HepG2 (cell line): ENCODE data around the gene PRR36. TPM values are rescaled to one million over a fixed set of nuclear protein-coding genes. Genes with fewer than 3 reads are reported as not detected.

Experiments
- CBX5 ChIP-seq: sonication (generic); formaldehyde crosslinking; IDR thresholded peaks from 2 replicates; pipeline ENCODE4 v1.4.0; 2020; ENCODE audit warnings: missing genetic modification reagents, borderline replicate concordance
- NFKBIZ ChIP-seq: IDR thresholded peaks from 2 replicates; pipeline ENCODE4 v1.6.1; 2018; ENCODE audit warnings: missing genetic modification reagents, missing compliant biosample characterization
- PHF8 ChIP-seq: sonication (generic); formaldehyde crosslinking; IDR thresholded peaks from 2 replicates; pipeline ENCODE4 v1.5.0; 2020; ENCODE audit warnings: missing genetic modification reagents
- SAFB2 ChIP-seq: sonication (generic); formaldehyde crosslinking; IDR thresholded peaks from 2 replicates; pipeline ENCODE4 v1.5.1; 2020; ENCODE audit warnings: missing genetic modification reagents, low read depth, mild to moderate bottlenecking, borderline replicate concordance
- TCF12 ChIP-seq, 2 experiments: fragments of 450-650 bp in 1 of 2; sonication (generic) in 1 of 2; formaldehyde crosslinking in 1 of 2; IDR thresholded peaks; 2 replicates each; pipeline versions ENCODE4 v1.6.1 to v1.8.0; 2017 to 2022; ENCODE audit warnings: antibody characterized with exemption in 1 of 2, mild to moderate bottlenecking in 1 of 2, missing genetic modification reagents in 1 of 2, moderate library complexity in 1 of 2
- ZNF225 ChIP-seq: sonication (generic); formaldehyde crosslinking; IDR thresholded peaks from 2 replicates; pipeline ENCODE4 v1.4.0; 2020; ENCODE audit warnings: mild to moderate bottlenecking, missing genetic modification reagents
- ZNF263 ChIP-seq: sonication (generic); formaldehyde crosslinking; IDR thresholded peaks from 2 replicates; pipeline ENCODE4 v1.4.0; 2020; ENCODE audit warnings: missing genetic modification reagents
- ZNF33B ChIP-seq: sonication (generic); formaldehyde crosslinking; IDR thresholded peaks from 2 replicates; pipeline ENCODE4 v1.5.1; 2020; ENCODE audit warnings: mild to moderate bottlenecking, missing genetic modification reagents
- ZNF446 ChIP-seq: sonication (generic); formaldehyde crosslinking; IDR thresholded peaks from 2 replicates; pipeline ENCODE4 v1.5.0; 2020; ENCODE audit warnings: mild to moderate bottlenecking, missing genetic modification reagents
- ZNF776 ChIP-seq: sonication (generic); formaldehyde crosslinking; IDR thresholded peaks from 2 replicates; pipeline ENCODE4 v1.4.0; 2020; ENCODE audit warnings: mild to moderate bottlenecking, missing genetic modification reagents
- ZNF782 ChIP-seq: sonication (generic); formaldehyde crosslinking; IDR thresholded peaks from 2 replicates; pipeline ENCODE4 v1.4.0; 2020; ENCODE audit warnings: missing genetic modification reagents, mild to moderate bottlenecking, borderline replicate concordance
- ZSCAN21 ChIP-seq: sonication (generic); formaldehyde crosslinking; IDR thresholded peaks from 2 replicates; pipeline ENCODE4 v1.8.0; 2022; ENCODE audit warnings: mild to moderate bottlenecking, missing genetic modification reagents, moderate library complexity, borderline replicate concordance
- ZSCAN30 ChIP-seq: sonication (generic); formaldehyde crosslinking; IDR thresholded peaks from 2 replicates; pipeline ENCODE4 v1.5.0; 2020; ENCODE audit warnings: mild to moderate bottlenecking, missing genetic modification reagents
- polyA plus RNA-seq, 8 experiments: library from polyadenylated mRNA; depleted of rRNA in 3 of 8; stranded (reverse) in 7 of 8; unstranded in 1 of 8; fragments of >200 nt; fragmentation: Illumina TruSeq in 4 of 8; extraction: Trizol in 4 of 8; gene quantifications; 2 replicates each; pipeline versions ENCODE4 v1.2.1 to v1.2.3, GENCODE V29; 2011 to 2016; ENCODE audit warnings: low read depth in 4 of 8, missing spikeins in 1 of 8, mixed read lengths in 1 of 8; ENCODE audit not compliant: insufficient read depth in 1 of 8
- total RNA-seq, 5 experiments: library from RNA; depleted of rRNA; stranded (reverse); fragments of >200 nt; fragmentation: Illumina TruSeq; extraction: Trizol; gene quantifications; 2 replicates each; pipeline ENCODE4 v1.2.3, GENCODE V29; 2016; ENCODE audit warnings: low read depth in 1 of 5
- TF ChIP-seq, protein P1 (sequence below): sonication (generic); formaldehyde crosslinking; IDR thresholded peaks from 2 replicates; pipeline ENCODE4 v1.8.1; 2023; ENCODE audit warnings: mild to moderate bottlenecking, moderate library complexity, missing genetic modification reagents
- TF ChIP-seq, protein P2 (sequence below): sonication (generic); formaldehyde crosslinking; IDR thresholded peaks from one replicate; pipeline ENCODE4 v1.5.1; 2020; ENCODE audit warnings: mild to moderate bottlenecking, missing genetic modification reagents; ENCODE audit errors: not compliant biosample characterization
- TF ChIP-seq, protein P3 (sequence below): sonication (generic); formaldehyde crosslinking; IDR thresholded peaks from 2 replicates; pipeline ENCODE4 v1.5.1; 2020; ENCODE audit warnings: mild to moderate bottlenecking, missing genetic modification reagents, borderline replicate concordance

Gene PRR36
- total and polyA plus RNA-seq, 2 of the 13 experiments (the other 11 are each of a cell fraction or from before 2014, with no cell fraction given) = 0.07 to 0.17 TPM

DNA sequence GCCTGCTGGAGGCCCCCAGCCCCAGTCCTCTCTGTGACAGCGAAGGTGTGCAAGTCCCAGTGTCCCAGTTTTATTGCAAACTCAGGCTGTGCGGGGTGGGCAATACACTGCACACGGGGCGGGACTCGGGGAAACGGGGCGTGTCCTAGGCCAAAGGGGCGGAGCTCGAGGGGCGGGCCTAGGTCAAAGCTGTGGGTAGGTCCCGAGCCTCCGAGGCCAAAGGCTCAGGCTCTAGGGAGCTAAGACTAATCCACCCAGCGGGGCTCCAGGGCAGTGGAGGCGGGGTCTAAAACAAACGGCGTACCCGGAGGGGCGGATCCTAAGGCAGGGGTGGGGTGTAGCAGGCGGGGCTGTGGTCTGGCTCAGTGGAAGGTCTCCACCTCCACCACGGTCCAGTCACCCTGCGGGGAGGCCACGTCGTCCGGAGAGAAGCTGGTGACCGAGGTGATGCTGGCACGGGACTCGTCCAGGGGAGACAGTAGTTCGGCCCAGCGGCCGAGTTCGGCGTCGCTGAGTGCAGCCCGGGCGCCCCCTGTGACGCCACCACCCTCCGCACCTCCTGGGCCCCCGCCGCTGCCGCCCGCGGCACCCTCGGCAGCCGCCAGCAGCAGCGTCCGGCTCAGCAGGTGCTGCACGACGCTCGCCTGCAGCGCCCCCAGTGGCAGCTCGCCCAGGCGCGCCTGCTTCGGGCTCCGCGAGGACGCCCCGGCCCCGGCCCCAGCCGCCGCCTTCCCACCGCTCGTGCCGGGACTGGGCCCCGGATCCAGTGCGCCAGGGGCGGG is 5.3 kb downstream of the PRR36 start (continued):
- TF ChIP-seq CBX5 = no peak
- no peak for TF ChIP-seq NFKBIZ (CRISPR knock-in tag)
- TF ChIP-seq ZNF446 (CRISPR knock-in tag) = 0 out of 2 replicates have a peak, but pooled peaks have one; percentile 24
- TF ChIP-seq TCF12 (IDR thresholded peaks at IDR 0.05) = no peak
- peak; percentile 82 for TF ChIP-seq TCF12 (CRISPR knock-in tag; IDR thresholded peaks at IDR 0.05)
- TF ChIP-seq ZSCAN30 (CRISPR knock-in tag) = peak; percentile 59; the same call in 1 of the 2 replicates
- TF ChIP-seq ZNF225 = no peak
- TF ChIP-seq, protein P1, sequence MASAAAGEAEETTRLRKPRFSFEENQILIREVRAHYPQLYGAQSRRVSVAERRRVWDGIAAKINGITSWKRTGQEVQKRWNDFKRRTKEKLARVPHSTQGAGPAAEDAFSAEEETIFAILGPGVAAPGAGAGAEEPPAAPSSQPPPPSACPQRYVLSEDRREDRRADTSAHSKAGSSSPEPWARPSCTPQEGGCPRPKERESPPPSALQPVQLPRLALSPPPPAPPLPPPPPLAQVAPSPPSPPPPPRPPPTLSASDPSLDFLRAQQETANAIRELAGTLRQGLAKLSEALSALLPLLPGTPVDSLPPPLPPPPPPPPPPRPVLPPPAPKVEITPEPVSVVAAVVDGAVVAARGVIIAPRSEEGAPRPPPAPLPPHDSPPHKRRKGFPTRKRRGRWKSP = 0 out of 2 replicates have a peak, but pooled peaks have one; percentile 79
- peak; percentile 19 for TF ChIP-seq PHF8
- no peak for TF ChIP-seq ZNF782 (CRISPR knock-in tag)
- TF ChIP-seq, protein P2, sequence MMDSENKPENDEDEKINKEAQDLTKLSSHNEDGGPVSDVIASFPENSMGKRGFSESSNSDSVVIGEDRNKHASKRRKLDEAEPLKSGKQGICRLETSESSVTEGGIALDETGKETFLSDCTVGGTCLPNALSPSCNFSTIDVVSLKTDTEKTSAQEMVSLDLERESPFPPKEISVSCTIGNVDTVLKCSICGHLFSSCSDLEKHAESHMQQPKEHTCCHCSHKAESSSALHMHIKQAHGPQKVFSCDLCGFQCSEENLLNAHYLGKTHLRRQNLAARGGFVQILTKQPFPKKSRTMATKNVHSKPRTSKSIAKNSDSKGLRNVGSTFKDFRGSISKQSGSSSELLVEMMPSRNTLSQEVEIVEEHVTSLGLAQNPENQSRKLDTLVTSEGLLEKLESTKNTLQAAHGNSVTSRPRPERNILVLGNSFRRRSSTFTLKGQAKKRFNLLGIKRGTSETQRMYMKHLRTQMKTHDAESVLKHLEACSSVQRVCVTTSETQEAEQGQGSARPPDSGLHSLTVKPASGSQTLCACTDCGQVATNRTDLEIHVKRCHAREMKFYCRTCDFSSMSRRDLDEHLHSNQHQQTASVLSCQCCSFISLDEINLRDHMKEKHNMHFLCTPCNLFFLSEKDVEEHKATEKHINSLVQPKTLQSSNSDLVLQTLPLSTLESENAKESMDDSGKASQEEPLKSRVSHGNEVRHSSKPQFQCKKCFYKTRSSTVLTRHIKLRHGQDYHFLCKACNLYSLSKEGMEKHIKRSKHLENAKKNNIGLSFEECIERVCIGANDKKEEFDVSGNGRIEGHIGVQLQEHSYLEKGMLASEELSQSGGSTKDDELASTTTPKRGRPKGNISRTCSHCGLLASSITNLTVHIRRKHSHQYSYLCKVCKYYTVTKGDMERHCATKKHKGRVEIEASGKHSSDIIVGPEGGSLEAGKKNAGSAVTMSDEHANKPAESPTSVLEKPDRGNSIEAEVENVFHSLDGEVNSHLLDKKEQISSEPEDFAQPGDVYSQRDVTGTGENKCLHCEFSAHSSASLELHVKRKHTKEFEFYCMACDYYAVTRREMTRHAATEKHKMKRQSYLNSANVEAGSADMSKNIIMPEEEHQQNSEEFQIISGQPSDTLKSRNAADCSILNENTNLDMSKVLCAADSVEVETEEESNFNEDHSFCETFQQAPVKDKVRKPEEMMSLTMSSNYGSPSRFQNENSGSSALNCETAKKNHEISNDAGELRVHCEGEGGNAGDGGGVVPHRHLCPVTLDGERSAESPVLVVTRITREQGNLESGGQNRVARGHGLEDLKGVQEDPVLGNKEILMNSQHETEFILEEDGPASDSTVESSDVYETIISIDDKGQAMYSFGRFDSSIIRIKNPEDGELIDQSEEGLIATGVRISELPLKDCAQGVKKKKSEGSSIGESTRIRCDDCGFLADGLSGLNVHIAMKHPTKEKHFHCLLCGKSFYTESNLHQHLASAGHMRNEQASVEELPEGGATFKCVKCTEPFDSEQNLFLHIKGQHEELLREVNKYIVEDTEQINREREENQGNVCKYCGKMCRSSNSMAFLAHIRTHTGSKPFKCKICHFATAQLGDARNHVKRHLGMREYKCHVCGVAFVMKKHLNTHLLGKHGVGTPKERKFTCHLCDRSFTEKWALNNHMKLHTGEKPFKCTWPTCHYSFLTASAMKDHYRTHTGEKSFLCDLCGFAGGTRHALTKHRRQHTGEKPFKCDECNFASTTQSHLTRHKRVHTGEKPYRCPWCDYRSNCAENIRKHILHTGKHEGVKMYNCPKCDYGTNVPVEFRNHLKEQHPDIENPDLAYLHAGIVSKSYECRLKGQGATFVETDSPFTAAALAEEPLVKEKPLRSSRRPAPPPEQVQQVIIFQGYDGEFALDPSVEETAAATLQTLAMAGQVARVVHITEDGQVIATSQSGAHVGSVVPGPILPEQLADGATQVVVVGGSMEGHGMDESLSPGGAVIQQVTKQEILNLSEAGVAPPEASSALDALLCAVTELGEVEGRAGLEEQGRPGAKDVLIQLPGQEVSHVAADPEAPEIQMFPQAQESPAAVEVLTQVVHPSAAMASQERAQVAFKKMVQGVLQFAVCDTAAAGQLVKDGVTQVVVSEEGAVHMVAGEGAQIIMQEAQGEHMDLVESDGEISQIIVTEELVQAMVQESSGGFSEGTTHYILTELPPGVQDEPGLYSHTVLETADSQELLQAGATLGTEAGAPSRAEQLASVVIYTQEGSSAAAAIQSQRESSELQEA (CRISPR knock-in tag) = no peak
- TF ChIP-seq ZSCAN21 (CRISPR knock-in tag) = 0 out of 2 replicates have a peak, but pooled peaks have one; percentile 29
- TF ChIP-seq ZNF263 (CRISPR knock-in tag) = 0 out of 2 replicates have a peak, but pooled peaks have one; percentile 17
- TF ChIP-seq SAFB2 (CRISPR knock-in tag) = peak; percentile 46; the same call in 1 of the 2 replicates
- peak; percentile 58 for TF ChIP-seq ZNF776 (CRISPR knock-in tag)
- TF ChIP-seq, protein P3, sequence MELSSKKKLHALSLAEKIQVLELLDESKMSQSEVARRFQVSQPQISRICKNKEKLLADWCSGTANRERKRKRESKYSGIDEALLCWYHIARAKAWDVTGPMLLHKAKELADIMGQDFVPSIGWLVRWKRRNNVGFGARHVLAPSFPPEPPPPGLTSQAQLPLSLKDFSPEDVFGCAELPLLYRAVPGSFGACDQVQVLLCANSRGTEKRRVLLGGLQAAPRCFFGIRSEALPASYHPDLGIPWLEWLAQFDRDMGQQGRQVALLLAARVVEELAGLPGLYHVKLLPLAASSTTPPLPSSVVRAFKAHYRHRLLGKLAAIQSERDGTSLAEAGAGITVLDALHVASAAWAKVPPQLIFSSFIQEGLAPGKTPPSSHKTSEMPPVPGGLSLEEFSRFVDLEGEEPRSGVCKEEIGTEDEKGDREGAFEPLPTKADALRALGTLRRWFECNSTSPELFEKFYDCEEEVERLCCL (CRISPR knock-in tag) = 0 out of 2 replicates have a peak, but pooled peaks have one; percentile 31
- peak; percentile 29; the same call in 1 of the 2 replicates for TF ChIP-seq ZNF33B (CRISPR knock-in tag)
